A549 treated with AZD9567 at 1 μM for 4 hours (cell line): Measurements from ENCODE around the gene SAMMSON. TPM values are rescaled to one million over a fixed set of nuclear protein-coding genes. Genes with fewer than 3 reads are reported as not detected.

Experiments
- total RNA-seq: library from RNA; stranded (reverse); fragments of 200-300 nt; extraction: Qiagen RNA extraction; gene quantifications from 5 replicates; pipeline ENCODE4 v1.2.3, GENCODE V29; 2022; ENCODE audit not compliant: insufficient read depth

Gene SAMMSON
- total RNA-seq, result not detected in 5 replicates

DNA sequence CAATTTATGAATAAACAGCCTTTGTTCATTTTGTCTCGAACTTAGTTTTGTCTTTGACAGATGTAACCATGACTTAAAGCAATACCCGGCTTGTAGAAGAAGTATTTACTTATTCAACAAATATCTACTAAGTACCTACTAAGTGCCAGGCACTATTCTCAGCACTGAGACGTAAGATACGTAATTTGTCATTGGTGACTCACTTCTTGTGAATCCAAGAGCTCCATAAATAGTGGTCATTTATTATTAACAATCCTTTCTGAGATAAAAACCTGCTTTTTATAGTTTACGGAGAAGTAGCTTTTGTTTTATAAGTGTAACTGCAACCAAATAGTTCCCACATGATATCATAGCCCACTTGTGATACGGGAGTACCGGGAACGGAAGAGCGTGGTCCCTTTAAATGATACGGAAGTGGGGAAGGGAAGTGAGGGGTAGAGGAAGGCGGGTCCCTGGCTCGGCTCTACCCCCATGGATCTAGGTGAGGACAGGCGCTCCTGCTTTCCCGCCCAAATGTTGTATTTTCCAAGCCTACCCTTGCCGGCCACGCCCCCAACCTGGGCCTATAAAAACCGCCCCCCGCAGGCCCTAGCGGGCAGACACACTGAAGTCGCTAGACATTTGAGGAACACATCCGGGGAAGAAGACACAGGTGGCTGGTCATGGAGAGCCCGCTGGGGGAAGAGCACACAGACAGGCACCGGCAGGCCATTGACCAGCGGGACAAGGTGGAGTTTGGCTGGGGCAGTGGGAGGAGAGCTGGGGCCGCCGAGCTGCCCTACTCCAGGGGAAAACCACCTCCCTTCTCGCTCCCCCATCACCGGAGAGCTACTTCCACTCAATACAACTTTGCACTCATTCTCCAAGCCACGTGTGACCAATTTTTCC, at the start of gene SAMMSON:
TSS of gene SAMMSON (plus strand) at position 594 of the 888 bp plus-strand sequence.

